GM18868 (cell line): ENCODE results near the gene OR2V1.
"Not testable (repeated sequence)": the region's sequence is repeated elsewhere in the genome, so short reads cannot be mapped to it uniquely, and the experiment has no call there.

Experiments used
- ATAC-seq: cut with Tn5 transposase; IDR thresholded peaks from one replicate; pipeline ENCODE4 v1.9.1; 2021; ENCODE audit warnings: mild to moderate bottlenecking, moderate library complexity; ENCODE audit not compliant: unreplicated experiment

Gene OR2V1

DNA sequence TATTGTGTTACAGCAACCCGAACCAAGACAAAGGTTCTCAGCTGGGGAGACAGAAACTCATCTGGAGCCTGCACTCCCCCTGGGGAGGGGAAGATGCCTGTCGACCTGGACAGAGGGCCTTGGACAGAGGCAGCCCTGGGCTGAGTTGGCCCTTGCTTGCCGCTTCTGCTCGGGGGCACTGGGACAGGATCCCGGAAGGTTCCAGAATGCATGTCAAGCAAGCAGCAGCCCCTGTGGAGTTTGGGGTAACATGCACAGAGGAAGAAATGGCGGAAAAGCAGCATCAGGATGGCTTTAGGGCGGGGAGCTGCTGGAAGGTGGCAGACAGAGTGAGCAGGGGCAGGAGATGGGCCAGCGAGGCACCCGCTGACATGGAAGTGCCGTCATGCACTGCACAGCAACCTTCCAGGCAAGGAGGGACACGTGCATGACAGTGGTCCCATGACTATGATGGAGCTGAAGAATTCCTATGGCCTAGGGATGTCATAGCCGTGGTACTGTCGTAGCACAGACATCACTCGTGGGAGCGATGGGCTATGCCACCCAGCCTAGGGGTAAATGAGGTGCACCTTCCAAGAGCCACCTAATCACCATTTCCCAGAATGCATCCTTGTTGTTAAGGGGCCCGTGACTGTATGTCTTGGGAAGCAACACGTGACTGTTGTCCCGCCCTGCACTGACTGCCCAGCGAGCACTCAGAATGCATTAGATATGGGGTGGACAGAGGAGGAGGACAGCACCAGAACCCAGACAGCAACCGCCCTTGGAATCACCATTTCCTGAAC, 26.2 kb downstream of the OR2V1 start:
- ATAC-seq, result not testable (repeated sequence)

DNA sequence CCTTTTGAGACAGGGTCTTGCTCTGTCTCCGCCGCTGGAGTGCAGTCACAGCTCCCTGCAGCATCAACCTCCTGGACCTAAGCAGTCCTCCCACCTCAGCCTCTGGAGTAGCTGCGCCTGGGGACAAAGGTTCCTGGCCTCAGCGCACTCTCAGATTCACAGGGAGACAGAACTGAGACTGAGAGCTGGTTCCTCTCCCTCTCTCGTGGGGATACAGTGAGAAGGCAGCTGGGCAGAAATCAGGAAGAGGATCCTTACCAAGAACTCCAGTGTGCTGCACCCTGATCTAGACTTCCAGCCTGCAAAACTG, 26.8 kb downstream of the OR2V1 start:
- ATAC-seq, result not testable (repeated sequence)

DNA sequence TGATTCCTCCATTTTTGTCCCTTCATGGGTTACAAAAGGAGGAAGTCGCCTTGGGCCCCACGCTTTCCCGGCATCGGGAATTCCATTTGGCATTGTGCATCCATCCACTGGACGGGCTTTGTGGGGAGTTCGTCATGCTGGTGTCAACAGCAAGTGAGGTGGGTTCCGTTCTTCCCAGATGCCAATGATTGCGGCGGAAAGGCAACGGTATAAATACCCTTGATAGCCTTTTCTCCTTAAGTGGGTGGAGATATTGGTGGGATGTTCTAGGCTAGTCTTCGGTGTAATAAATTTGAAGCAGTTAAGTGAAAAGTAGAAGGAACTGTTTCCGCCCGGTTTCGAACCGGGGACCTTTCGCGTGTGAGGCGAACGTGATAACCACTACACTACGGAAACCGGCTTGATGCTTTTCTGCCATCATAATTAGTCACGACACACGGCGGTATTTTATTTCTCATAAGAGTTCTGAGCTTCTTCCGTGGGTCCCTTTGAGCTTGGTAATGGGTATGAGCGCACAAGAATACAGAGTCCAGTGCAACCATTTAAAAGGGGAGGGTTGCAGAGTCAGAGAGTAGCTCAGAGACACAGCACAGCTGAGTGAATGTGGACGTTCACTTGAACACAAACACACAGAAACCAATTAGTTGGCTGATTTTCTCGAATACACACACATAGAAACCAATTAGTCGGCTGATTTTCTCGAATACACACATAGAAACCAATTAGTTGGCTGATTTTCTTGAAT, 28.9 kb downstream of the OR2V1 start:
- ATAC-seq, result not testable (repeated sequence)

DNA sequence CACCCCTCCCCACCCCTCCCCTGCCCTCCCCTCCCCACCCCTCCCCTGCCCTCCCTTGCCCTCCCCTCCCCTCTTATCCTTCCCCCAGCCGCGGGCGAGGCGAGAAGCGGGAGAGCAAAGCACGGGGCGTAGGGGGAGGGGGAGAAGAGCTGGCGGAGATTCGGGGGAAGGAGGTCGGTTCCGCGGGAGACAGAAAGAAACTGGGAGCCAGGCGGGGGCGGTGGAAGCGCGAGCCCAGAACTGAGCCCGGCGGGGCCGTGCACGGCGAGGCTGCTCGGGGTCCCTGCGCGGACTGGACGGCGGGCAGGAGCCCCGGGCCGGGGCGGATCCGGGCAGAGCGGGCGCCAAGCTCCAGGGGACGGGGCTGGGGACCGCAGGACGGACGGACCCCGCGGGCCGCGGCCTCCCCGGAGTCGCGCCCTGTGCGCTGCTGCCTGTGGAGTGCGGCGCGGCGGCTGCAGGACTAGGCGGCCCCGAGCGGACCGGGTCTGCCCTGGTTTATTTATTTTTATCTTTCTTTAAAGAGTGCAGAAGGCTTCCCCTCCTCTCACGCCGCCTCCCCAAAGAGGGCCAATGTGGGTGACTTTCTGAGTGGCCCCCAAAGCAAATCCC, 29.8 kb downstream of the OR2V1 start:
- not testable (repeated sequence) for ATAC-seq

DNA sequence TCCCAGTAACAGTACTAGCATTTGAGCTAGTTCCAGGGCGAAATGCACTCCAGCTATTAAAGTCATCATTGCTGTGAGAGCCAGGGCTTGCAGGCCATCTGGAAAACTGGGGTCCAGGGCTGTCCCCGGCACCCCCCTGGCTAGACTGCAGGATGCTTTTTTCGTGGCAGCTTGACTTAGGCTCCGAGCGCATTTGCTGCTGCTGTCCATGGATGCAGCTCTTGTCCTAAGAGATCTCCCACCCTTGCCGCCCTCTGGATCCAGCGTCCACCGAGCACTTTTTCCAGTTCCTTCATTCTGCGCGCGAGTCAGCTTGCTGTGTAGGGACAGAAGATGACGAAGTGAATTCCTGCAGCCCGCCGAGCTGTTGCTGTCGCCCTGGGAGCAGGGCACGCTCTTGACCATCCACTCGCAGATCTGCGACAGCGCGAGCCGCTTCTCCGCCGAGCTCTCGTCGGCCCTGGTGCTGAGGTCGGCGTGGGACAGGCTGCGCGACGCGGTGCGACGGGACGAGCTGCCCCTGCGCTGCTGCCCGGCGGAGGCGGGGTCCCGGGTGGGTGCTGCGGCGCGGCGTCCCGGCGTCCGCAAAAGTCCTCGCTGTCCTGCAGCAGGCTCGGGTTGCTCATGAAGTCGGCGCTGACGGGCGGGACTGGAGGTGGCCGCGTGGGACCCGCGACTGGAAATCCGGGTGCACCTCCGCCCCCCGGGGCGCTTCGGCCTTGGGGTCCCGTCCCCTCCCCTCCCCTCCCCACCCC, 30.7 kb downstream of the OR2V1 start:
- ATAC-seq, result no peak

DNA sequence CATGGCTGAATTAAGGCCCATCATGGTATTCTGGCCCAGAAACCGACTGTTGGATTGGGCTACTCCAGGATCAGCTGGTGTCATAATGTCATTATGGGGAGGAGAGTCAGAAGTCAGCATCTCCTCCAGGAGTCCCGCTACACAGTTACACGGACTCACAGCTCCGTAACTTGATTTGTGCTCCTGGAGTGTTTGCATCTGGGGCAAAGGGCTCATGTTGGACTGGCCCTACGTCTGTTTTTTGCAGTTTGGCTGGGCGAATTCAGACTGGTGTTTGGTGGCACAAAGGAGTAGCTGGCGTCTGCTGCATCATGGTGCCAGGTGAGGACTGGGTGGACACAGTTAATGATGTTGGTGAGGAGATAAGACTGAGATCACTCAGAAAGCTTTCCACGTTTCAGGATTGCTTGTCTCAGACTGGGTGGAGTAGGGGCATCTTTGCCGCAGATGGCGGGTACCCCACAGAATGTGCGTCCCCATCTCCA, 31.3 kb downstream of the OR2V1 start:
- no peak for ATAC-seq

DNA sequence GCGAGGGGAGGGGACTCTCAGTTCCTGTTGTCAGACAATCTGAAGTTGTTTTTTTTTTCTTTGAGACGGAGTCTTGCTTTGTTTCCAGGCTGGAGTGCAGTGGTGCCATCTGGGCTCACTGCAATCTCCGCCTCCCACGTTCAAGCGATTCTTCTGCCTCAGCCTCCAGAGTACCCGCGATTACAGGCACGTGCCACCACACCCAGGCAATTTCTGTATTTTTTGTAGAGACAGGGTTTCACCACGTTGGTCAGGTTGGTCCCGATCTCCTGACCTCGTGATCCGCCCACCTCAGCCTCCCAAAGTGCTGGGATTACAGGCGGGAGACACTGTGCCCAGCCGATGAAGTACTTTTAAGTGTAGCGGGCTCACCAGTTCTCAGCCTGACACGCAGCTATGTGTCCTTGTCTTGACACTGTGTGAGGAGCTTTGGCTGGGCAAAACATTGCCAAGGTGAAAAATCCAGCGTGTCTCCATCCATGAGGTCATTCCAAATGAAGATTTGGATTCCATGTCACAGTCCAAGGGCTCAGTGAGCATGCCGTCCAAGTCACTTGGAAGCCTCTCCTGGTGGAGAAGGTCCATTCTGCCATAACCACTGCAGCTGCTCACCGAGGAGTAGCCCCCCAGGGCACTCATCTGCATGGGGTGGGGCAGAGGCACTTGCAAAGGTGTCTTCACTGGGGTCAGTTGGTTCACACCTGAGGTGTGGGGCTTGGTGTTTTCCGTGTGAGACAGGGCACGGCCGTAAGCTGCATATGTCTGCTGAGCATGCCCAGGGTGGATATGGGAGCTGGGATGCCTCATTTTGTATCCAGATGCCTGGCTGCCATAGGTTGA, 32.0 kb downstream of the OR2V1 start:
- ATAC-seq, result no peak

DNA sequence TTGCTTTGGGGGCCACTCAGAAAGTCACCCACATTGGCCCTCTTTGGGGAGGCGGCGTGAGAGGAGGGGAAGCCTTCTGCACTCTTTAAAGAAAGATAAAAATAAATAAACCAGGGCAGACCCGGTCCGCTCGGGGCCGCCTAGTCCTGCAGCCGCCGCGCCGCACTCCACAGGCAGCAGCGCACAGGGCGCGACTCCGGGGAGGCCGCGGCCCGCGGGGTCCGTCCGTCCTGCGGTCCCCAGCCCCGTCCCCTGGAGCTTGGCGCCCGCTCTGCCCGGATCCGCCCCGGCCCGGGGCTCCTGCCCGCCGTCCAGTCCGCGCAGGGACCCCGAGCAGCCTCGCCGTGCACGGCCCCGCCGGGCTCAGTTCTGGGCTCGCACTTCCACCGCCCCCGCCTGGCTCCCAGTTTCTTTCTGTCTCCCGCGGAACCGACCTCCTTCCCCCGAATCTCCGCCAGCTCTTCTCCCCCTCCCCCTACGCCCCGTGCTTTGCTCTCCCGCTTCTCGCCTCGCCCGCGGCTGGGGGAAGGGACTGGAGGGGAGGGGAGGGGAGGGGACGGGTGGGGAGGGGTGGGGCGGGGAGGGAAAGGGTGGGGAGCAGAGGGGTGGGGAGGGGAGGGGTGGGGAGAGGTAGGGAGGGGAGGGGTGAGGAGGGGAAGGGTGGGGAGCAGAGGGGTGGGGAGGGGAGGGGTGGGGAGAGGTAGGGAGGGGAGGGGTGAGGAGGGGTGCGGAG, 33.0 kb downstream of the OR2V1 start:
- ATAC-seq, result not testable (repeated sequence)

DNA sequence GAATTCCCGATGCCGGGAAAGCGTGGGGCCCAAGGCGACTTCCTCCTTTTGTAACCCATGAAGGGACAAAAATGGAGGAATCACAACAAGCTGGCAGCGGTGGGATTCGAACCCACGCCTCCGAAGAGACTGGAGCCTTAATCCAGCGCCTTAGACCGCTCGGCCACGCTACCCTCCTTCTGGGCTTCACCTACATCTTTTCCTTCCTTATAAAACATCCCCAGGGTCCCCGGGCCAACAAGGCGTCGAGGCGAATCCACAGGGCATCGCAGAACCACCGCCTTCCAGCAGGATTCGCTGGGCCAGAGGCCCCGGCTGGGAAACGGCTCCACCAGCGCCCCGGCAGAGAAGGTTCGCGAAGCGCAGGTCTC, 33.6 kb downstream of the OR2V1 start:
- ATAC-seq, result not testable (repeated sequence)

DNA sequence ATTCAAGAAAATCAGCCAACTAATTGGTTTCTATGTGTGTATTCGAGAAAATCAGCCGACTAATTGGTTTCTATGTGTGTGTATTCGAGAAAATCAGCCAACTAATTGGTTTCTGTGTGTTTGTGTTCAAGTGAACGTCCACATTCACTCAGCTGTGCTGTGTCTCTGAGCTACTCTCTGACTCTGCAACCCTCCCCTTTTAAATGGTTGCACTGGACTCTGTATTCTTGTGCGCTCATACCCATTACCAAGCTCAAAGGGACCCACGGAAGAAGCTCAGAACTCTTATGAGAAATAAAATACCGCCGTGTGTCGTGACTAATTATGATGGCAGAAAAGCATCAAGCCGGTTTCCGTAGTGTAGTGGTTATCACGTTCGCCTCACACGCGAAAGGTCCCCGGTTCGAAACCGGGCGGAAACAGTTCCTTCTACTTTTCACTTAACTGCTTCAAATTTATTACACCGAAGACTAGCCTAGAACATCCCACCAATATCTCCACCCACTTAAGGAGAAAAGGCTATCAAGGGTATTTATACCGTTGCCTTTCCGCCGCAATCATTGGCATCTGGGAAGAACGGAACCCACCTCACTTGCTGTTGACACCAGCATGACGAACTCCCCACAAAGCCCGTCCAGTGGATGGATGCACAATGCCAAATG, 34.1 kb downstream of the OR2V1 start:
- ATAC-seq, result peak; percentile 29

DNA sequence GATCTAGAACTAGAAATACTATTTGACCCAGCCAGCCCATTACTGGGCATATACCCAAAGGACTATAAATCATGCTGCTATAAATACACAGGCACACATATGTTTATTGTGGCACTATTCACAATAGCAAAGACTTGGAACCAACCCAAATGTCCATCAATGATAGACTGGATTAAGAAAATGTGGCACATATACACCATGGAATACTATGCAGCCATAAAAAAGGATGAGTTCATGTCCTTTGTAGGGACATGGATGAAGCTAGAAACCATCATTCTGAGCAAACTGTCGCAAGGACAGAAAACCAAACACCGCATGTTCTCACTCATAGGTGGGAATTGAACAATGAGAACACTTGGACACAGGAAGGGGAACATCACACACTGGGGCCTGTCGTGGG, 35.8 kb downstream of the OR2V1 start:
- ATAC-seq, result not testable (repeated sequence)

DNA sequence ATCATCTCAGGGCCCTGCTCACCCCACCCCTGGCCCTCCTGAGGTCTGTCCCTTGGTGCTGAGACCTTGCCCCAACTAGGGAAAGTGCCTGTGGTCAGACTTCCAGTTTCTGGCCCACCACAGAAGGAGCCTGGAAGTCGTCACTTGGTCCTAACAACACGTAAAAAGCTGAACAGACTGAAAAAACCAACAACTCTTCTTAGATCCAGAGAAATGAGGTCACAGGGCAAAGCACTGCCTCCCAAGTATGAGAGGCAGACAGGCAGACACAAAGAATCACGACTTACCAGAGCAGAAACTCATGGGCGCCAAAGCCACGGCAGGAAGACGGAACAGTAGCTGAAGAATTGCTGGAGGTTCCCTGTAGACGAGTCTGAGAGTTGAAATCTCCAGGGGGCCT, 38.5 kb downstream of the OR2V1 start:
- ATAC-seq, result no peak

DNA sequence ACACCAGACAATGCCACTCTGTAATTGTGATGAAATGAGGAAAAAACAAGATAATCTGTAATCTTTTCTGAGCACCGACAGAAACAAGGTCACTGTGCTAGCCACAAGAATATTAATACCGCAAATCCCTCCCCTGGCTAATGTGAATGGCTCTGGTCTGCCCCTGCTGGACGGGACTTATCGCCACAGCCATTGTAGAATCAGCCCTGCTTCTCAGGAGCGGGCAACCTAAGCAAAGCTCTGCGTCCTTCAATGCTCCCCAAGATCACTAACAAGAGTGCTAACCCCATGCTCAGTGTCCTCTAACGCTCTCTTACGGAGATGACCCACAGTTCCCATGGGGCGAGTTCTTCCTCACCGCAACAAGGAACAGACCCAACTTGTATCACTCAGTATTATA, 42.7 kb downstream of the OR2V1 start:
- ATAC-seq, result no peak

DNA sequence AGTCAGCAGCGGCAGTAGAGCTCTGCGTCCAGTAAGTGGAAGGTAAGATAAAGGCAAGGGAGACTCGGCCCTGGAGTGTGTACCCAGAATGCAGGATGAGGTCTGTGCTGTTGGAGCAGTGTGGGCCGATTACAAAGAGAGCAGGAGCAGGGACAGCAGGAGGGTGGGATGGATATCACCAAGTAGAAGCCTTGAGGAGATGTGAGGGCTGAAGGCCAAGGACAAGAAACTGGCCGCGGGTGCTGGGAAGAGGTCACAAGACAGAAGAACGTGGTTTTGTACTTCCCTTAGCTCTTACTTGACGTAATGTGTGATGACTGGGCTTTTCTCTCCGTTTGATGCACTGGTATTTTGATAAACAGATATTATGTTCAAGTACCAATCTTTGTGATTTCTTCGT, 43.7 kb downstream of the OR2V1 start:
- ATAC-seq, result no peak

DNA sequence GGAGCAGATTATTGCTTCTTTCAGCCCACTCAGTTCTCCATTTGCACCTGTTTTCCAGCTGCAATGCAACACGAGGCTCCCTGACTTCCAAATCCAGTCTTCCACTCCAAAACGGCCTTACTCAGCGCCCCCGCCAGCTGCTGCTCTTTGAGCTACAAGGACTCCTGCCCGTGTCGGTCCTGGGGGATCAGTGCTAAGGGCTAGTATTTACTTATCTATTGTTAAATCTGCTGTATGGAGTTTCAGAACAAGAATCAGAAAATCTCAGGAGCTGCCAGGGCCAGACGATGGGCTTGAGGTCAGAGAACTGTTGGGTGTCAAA, 44.1 kb downstream of the OR2V1 start:
- ATAC-seq, result no peak

DNA sequence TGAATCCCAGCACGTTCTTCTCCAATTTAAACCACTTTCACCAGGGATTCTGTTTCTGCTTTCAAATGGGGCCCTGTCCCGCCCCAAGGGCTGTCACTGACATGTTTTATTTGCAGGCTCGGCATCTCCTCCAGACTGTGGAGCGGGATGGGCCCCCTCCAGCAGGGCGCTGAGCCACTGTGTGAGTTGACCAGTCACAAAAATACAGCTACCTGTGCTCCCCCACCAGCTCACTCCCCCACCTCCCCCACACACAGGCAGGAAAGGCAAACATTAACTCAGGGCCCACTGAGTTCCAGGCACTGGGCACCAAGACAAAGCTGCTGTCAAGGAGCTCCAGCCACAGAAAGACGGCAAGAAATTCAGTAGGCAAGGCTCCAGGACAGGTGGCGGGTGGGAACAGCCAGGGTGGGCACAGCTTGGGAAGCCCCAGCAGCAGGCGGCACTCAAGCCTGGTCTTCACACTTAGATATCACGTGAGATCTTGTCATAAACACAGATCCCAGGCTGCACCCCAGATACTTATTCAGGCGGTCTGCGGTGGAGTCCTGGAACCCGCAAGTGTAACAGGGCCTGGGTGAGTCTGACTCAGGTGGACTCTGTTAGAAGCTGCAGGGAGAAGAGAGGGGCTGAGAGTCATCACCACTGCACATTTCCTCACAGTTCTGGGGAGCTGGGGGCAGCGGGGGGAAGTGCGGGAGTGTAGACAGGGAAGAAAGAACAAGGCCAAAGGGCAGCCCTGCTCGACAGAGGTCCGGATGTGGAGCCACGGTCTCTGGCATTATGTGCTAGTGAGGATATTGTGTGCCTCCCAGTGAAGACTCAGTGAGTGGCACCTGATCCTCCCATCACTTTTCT, 44.7 kb downstream of the OR2V1 start:
- ATAC-seq, result no peak

DNA sequence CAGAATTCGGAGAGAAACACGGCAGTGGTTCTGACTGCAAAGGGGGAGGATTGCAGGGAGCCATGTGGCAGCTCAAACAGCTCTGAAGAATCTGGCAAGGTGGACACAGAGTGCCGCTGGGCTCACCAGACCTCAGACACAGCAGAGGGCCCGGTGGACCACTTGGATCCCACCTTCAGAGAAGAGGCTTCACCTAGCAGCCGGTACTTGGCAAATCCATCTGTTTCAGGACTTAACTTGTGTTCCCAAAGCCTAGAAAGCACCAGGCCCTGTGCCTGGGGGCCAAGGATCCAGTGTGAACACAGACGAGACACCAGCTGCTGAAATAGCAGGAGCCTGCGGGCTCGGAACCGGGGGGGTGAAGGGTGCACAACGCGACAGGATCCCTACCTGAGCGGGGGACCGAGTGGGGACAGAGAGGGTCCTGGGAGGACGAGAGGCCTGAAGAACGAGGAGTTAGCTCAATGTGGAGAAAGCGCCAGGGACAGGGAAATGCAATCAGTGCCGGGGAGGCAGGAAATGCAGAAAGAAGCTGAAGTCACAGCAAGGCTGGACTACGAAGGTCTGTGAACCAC, 46.3 kb downstream of the OR2V1 start:
- no peak for ATAC-seq

DNA sequence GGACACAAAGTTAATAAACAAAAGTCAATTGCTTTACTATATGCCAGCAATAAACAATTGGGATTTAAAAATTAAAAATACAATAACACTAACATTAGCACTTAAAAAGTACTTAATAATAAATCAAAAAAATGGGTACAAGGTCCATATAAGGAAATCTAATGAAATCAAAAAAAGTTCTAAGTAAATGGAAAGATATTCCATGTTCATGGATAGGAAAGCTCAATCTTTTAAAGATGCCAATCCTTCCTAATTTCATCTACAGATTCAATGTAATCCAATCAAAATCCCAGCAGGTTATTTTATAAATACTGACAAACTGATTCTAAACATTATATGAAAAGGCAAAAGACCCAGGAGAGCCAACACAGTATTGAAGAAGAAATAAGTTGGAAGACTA, 49.0 kb downstream of the OR2V1 start:
- no peak for ATAC-seq
